Body of pancreas (tissue), 4 donors: Measurements from ENCODE around the gene PNISR. TPM values are rescaled to one million over a fixed set of nuclear protein-coding genes. Genes with fewer than 3 reads are reported as not detected.

Source experiments
- ATAC-seq: fragments of 150-250 bp; one replicate; pipeline ENCODE4 v1.9.1; 2016
- DNase-seq, 4 donors: peaks; one replicate each; pipeline ENCODE4 v3.0.0-alpha.2; 2019
- H3K27ac ChIP-seq, 4 donors: fragments of 200-600 bp; sonication (generic); 1 replicate in 3 of 4; 2 replicates in 1 of 4; pipeline versions ENCODE4 v1.5.1 to v1.6.1; 2016 to 2019; ENCODE audit warnings: mild to moderate bottlenecking in 1 of 4, mixed read lengths in 1 of 4, moderate library complexity in 1 of 4
- H3K27me3 ChIP-seq, 2 donors: fragments of 200-600 bp; sonication (generic); one replicate each; pipeline ENCODE4 v1.6.0; 2016; ENCODE audit warnings: mild to moderate bottlenecking in 1 of 2
- H3K36me3 ChIP-seq, 2 donors: fragments of 200-600 bp; sonication (generic); replicated peaks in 1 of 2; 2 replicates each; pipeline ENCODE4 v1.5.1; 2016; ENCODE audit warnings: low read depth in 2 of 2; ENCODE audit not compliant: insufficient read depth in 1 of 2
- H3K4me1 ChIP-seq: fragments of 200-600 bp; sonication (generic); one replicate; pipeline ENCODE4 v1.6.0; 2016
- H3K4me3 ChIP-seq, 2 donors: fragments of 200-600 bp; sonication (generic); 1 replicate in 1 of 2; 2 replicates in 1 of 2; pipeline ENCODE4 v1.5.1; 2016 to 2019
- H3K9me3 ChIP-seq, 3 donors: fragments of 200-600 bp; sonication (generic); 1 replicate in 2 of 3; 2 replicates in 1 of 3; pipeline ENCODE4 v1.5.1; 2016
- CTCF ChIP-seq, 7 experiments: fragments of 450-650 bp in 4 of 7; fragments of 200-600 bp in 3 of 7; sonication (generic) in 3 of 7; IDR thresholded peaks; one replicate each; pipeline ENCODE4 v1.5.1; 2016 to 2019; ENCODE audit warnings: antibody characterized with exemption in 7 of 7
- POLR2A ChIP-seq, 3 donors: fragments of 450-650 bp; IDR thresholded peaks; one replicate each; pipeline ENCODE4 v1.6.1; 2016; ENCODE audit warnings: antibody characterized with exemption in 3 of 3, mild to moderate bottlenecking in 2 of 3
- WGBS, 2 donors: methylation state at CpG; one replicate each; pipeline ENCODE4 v1.1.5; 2017; 5-methylcytosine and 5-hydroxymethylcytosine counted together
- intact Hi-C: fragments of 100-400 bp; cut with DNase I; formaldehyde crosslinking; loops from one replicate; pipeline ENCODE4 v1.15.1; 2023
- total RNA-seq, 2 donors: library from RNA; depleted of rRNA; stranded (reverse); fragments of >200 nt; gene quantifications; one replicate each; pipeline ENCODE4 v1.1.0, GENCODE V29; 2016

The PNISR gene
- total RNA-seq, 2 donors from 2014 or later = 97.8 to 107 TPM

- DNase-seq (no peak), ATAC-seq (no peak)
- 78% methylated on average over 7 of the region's 7 CpGs for WGBS, 2 donors
- TF ChIP-seq CTCF (IDR thresholded peaks at IDR 0.05) = no peak
- TF ChIP-seq POLR2A (IDR thresholded peaks at IDR 0.05) = no peak
- Histone ChIP-seq H3K27ac (no peak overlapping the region), H3K4me3 (no peak overlapping the region), H3K36me3 (peaks cover 0 to 58% of the 10 kb centered on the region in 2 donors), H3K4me1 (no peaks in the 10 kb centered on the region), H3K27me3 (no peaks in the 10 kb centered on the region), H3K9me3 (no peaks in the 10 kb centered on the region)
- intact Hi-C loops = no loop called here
Measured at GRCh38 chr6:99407076-99407475, 18.0 kb downstream of the PNISR start.

- Histone ChIP-seq H3K27me3 (no peaks in the 10 kb centered on the region), H3K36me3 (peaks cover 0 to 55% of the 10 kb centered on the region in 2 donors), H3K27ac (no peak overlapping the region), H3K4me3 (no peak overlapping the region), H3K4me1 (no peaks in the 10 kb centered on the region), H3K9me3 (no peaks in the 10 kb centered on the region)
- DNase-seq = no peak
- intact Hi-C loops = no loop called here
- no peak for ATAC-seq
- no peak for TF ChIP-seq POLR2A (IDR thresholded peaks at IDR 0.05)
- no peak for TF ChIP-seq CTCF (IDR thresholded peaks at IDR 0.05)
- 81 to 87% methylated on average over 5 of the region's 5 CpGs for WGBS, 2 donors
Measured at GRCh38 chr6:99402448-99402847, 22.7 kb downstream of the PNISR start.

- no peak for TF ChIP-seq POLR2A (IDR thresholded peaks at IDR 0.05)
- Histone ChIP-seq H3K27ac (no peak overlapping the region), H3K27me3 (no peaks in the 10 kb centered on the region), H3K4me3 (no peak overlapping the region), H3K36me3 (peaks cover 0 to 23% of the 10 kb centered on the region in 2 donors), H3K4me1 (peaks cover 12% of the 10 kb centered on the region), H3K9me3 (no peaks in the 10 kb centered on the region)
- 67 to 100% methylated on average over 1 of the region's 1 CpG for WGBS, 2 donors
- intact Hi-C loops = no loop called here
- ATAC-seq (no peak), DNase-seq (no peak)
Measured at GRCh38 chr6:99397287-99397686, 27.8 kb downstream of the PNISR start.

GRCh38 chr6:99393698-99394531 lies 31.2 kb downstream of the PNISR start, which contains the start of gene COQ3:
Gene COQ3, minus strand, starts transcription at chr6:99394195. Its CDS starts 16 bp downstream, at chr6:99394179.
- Histone ChIP-seq H3K27me3 (no peaks in the 10 kb centered on the region), H3K9me3 (no peaks in the 10 kb centered on the region), H3K27ac (peak within 1 kb of the TSS; percentile 21 to 87 (median 77)), H3K4me3 (peak within 1 kb of the TSS; percentile 53 to 59), H3K4me1 (peaks cover 12% of the 10 kb centered on the region), H3K36me3 (peaks cover 0 to 3% of the 10 kb centered on the region in 2 donors)
- WGBS, 2 donors = 11 to 16% methylated on average over 43 to 56 of the region's 56 CpGs
- TF ChIP-seq POLR2A (IDR thresholded peaks at IDR 0.05) = peak in 2 of 3 donors; percentile 38 to 49
- no peak for TF ChIP-seq CTCF (IDR thresholded peaks at IDR 0.05)
- ATAC-seq (peak; percentile 83), DNase-seq (peak; percentile 58 to 77 (median 69))
- intact Hi-C loops = no loop called here

- TF ChIP-seq POLR2A (IDR thresholded peaks at IDR 0.05) = no peak
- no peak for TF ChIP-seq CTCF (IDR thresholded peaks at IDR 0.05)
- peak overlapping the region; percentile 53 to 59 for H3K4me3 ChIP-seq
- peaks cover 12% of the 10 kb centered on the region for H3K4me1 ChIP-seq
- ATAC-seq = peak; percentile 18
- DNase-seq = no peak
- H3K9me3 ChIP-seq = no peaks in the 10 kb centered on the region
- peaks cover 0 to 3% of the 10 kb centered on the region in 2 donors for H3K36me3 ChIP-seq
- H3K27me3 ChIP-seq = no peaks in the 10 kb centered on the region
- intact Hi-C loops = no loop called here
- WGBS, 2 donors = 21 to 27% methylated on average over 2 of the region's 2 CpGs
- peak overlapping the region; percentile 21 to 87 (median 77) for H3K27ac ChIP-seq
Measured at GRCh38 chr6:99393366-99393697, 31.8 kb downstream of the PNISR start.
